Adrenal gland (tissue), 12 donors: ENCODE results near the gene SNRNP70. TPM values are rescaled to one million over a fixed set of nuclear protein-coding genes. Genes with fewer than 3 reads are reported as not detected.

Experiments used
- DNase-seq, 7 donors: peaks; one replicate each; pipeline ENCODE4 v3.0.0-alpha.2; 2019 to 2020
- H3K27ac ChIP-seq, 5 donors: fragments of 200-600 bp; sonication (generic) in 4 of 5; 1 replicate in 3 of 5; 2 replicates in 2 of 5; pipeline versions ENCODE4 v1.5.1 to v1.8.0; 2016 to 2020; ENCODE audit warnings: mild to moderate bottlenecking in 1 of 5
- H3K27me3 ChIP-seq: fragments of 200-600 bp; 2 replicates; pipeline ENCODE4 v1.8.0; 2021
- H3K36me3 ChIP-seq, 2 donors: fragments of 200-600 bp; replicated peaks in 1 of 2; 1 replicate in 1 of 2; 2 replicates in 1 of 2; pipeline versions ENCODE4 v1.5.1 to v1.8.0; 2018 to 2022
- H3K4me1 ChIP-seq, 2 donors: fragments of 200-600 bp; replicated peaks in 1 of 2; 1 replicate in 1 of 2; 2 replicates in 1 of 2; pipeline versions ENCODE4 v1.5.1 to v1.8.0; 2018 to 2021
- H3K4me3 ChIP-seq, 4 donors: fragments of 200-600 bp; sonication (generic) in 3 of 4; one replicate each; pipeline ENCODE4 v1.5.1; 2016 to 2018
- H3K9me3 ChIP-seq, 3 donors: fragments of 200-600 bp; sonication (generic) in 1 of 3; replicated peaks in 1 of 3; 1 replicate in 2 of 3; 2 replicates in 1 of 3; pipeline versions ENCODE4 v1.5.1 to v1.8.0; 2016 to 2021
- CTCF ChIP-seq, 6 experiments: fragments of 450-650 bp in 4 of 6; fragments of 200-600 bp in 2 of 6; sonication (generic) in 1 of 6; IDR thresholded peaks; 1 replicate in 5 of 6; 2 replicates in 1 of 6; pipeline versions ENCODE4 v1.5.1 to v1.8.0; 2016 to 2021; ENCODE audit warnings: antibody characterized with exemption in 6 of 6, mild to moderate bottlenecking in 2 of 6, moderate library complexity in 1 of 6
- POLR2A ChIP-seq, 2 donors: fragments of 450-650 bp; IDR thresholded peaks; one replicate each; pipeline ENCODE4 v1.6.1; 2017; ENCODE audit warnings: antibody characterized with exemption in 2 of 2, mild to moderate bottlenecking in 2 of 2, moderate library complexity in 1 of 2
- WGBS, 4 donors: extraction: QIAGEN DNeasy Blood & Tissue Kit in 2 of 4; methylation state at CpG; one replicate each; pipeline versions ENCODE4 v1.1.5 to v1.1.7; 2013 to 2017; 5-methylcytosine and 5-hydroxymethylcytosine counted together
- intact Hi-C, 2 donors: fragments of 100-400 bp; cut with DNase I; formaldehyde crosslinking; loops; one replicate each; pipeline versions ENCODE4 v1.14.1 to v1.15.0; 2022 to 2023
- polyA plus RNA-seq, 3 donors: library from polyadenylated mRNA; stranded (reverse); fragments of 200-250 nt in 2 of 3; fragments of 350-450 nt in 1 of 3; fragmentation: Illumina TruSeq in 1 of 3; extraction: RNeasy Lipid Tissue Mini Kit (QIAGEN cat#74804) in 1 of 3; gene quantifications; one replicate each; pipeline ENCODE4 v1.2.3, GENCODE V29; 2013 to 2014
- total RNA-seq, 9 donors: library from RNA; depleted of rRNA in 4 of 9; stranded (reverse); fragments of >200 nt in 4 of 9; fragments of 120-200 nt in 1 of 9; fragmentation: NEBNext Ultra II Directional in 1 of 9; extraction: Animal tissue kit (Norgen Biotek cat#: 25700) in 1 of 9; gene quantifications; one replicate each; pipeline versions ENCODE4 v1.1.0 to v1.2.4, GENCODE V29; 2013 to 2023
- donor health status: healthy with polysubstance abuse.
- donor health status: Bipolar disorder and iron deficiency.
- donor health status: DM: yes; HTN: yes; CAD: no.
- donor health status: DM: no; HTN: no; CAD: no.
- donor health status: DM: no; HTN: no; CAD: no.
- donor health status: DM: yes; HTN: yes; CAD: no.

Gene SNRNP70
- total and polyA plus RNA-seq, 12 donors, result 109 to 1,255 (median 233) TPM

GRCh38 chr19:49133621-49134454, 48.6 kb downstream of the SNRNP70 start:
- DNase-seq, result peak; percentile 78 to 89 (median 85)
- Histone ChIP-seq H3K27me3 (no peaks in the 10 kb centered on the region), H3K4me1 (peaks cover 0 to 13% of the 10 kb centered on the region in 2 donors), H3K36me3 (no peaks in the 10 kb centered on the region), H3K27ac (peak overlapping the region in 2 of 5 donors; percentile 54 to 66), H3K9me3 (no peaks in the 10 kb centered on the region), H3K4me3 (peak overlapping the region in 1 of 4 donors; percentile 46)
- intact Hi-C loops, result no loop called here
- TF ChIP-seq POLR2A (IDR thresholded peaks at IDR 0.05) (no peak), CTCF (IDR thresholded peaks at IDR 0.05) (no peak)
- 22 to 43% (median 31%) methylated on average over 29 to 42 of the region's 42 CpGs for WGBS, 4 donors

- Histone ChIP-seq H3K27ac (peak overlapping the region in 1 of 5 donors; percentile 40), H3K36me3 (no peaks in the 10 kb centered on the region), H3K27me3 (no peaks in the 10 kb centered on the region), H3K9me3 (no peaks in the 10 kb centered on the region), H3K4me3 (no peak overlapping the region), H3K4me1 (peaks cover 0 to 10% of the 10 kb centered on the region in 2 donors)
- no peak for DNase-seq
- intact Hi-C loops, result no loop called here
- 71 to 85% (median 80%) methylated on average over 5 of the region's 5 CpGs for WGBS, 4 donors
- TF ChIP-seq CTCF (IDR thresholded peaks at IDR 0.05) (no peak), POLR2A (IDR thresholded peaks at IDR 0.05) (no peak)
Observed at GRCh38 chr19:49135686-49136085, 50.4 kb downstream of the SNRNP70 start.

GRCh38 chr19:49136771-49137171, 51.5 kb downstream of the SNRNP70 start:
- intact Hi-C loops, result no loop called here
- no peak for DNase-seq
- no peaks in the 10 kb centered on the region for H3K27me3 ChIP-seq

GRCh38 chr19:49140951-49141350, 55.7 kb downstream of the SNRNP70 start:
- Histone ChIP-seq H3K27ac (no peak overlapping the region), H3K27me3 (no peaks in the 10 kb centered on the region), H3K36me3 (no peaks in the 10 kb centered on the region), H3K4me3 (no peak overlapping the region), H3K4me1 (peaks cover 0 to 13% of the 10 kb centered on the region in 2 donors), H3K9me3 (no peaks in the 10 kb centered on the region)
- intact Hi-C loops, result no loop called here
- DNase-seq, result no peak
- WGBS, 4 donors, result 75 to 95% (median 88%) methylated on average over 7 of the region's 7 CpGs
- TF ChIP-seq POLR2A (IDR thresholded peaks at IDR 0.05), result no peak
- no peak for TF ChIP-seq CTCF (IDR thresholded peaks at IDR 0.05)

More at GRCh38 chr19:49136771-49137171, 51.5 kb downstream of the SNRNP70 start:
- Histone ChIP-seq H3K36me3 (no peaks in the 10 kb centered on the region), H3K27ac (no peak overlapping the region), H3K4me1 (peaks cover 0 to 10% of the 10 kb centered on the region in 2 donors), H3K4me3 (no peak overlapping the region), H3K9me3 (no peaks in the 10 kb centered on the region)
- TF ChIP-seq POLR2A (IDR thresholded peaks at IDR 0.05) (no peak), CTCF (IDR thresholded peaks at IDR 0.05) (no peak)
- 76 to 89% (median 82%) methylated on average over 7 to 10 of the region's 10 CpGs for WGBS, 4 donors
